Measurements from ENCODE around the gene TRIP13.

- TF ChIP-seq ZC3H10 (CRISPR knock-in tag; IDR thresholded peaks at IDR 0.05) (no peak), SNAI2 (CRISPR knock-in tag; IDR thresholded peaks at IDR 0.05) (no peak)
Observed at GRCh38 chr5:932628-933250, 40.1 kb downstream of the TRIP13 start.
